Mesendoderm (in vitro differentiated cells): Measurements from ENCODE around the gene MGAT4A.
"Not testable (repeated sequence)": the region's sequence is repeated elsewhere in the genome, so short reads cannot be mapped to it uniquely, and the experiment has no call there.

ENCODE experiments used
- DNase-seq: peaks from one replicate; pipeline ENCODE4 v3.0.0; 2013
- H2AK5ac ChIP-seq: 2 replicates; pipeline ENCODE4 v1.6.1; 2013; ENCODE audit warnings: low read length, inconsistent platforms
- H2BK120ac ChIP-seq: 2 replicates; pipeline ENCODE4 v1.6.1; 2013; ENCODE audit warnings: low read depth, mild to moderate bottlenecking, low read length, moderate library complexity, mixed read lengths
- H2BK15ac ChIP-seq: replicated peaks from 2 replicates; pipeline ENCODE4 v1.6.1; 2013; ENCODE audit warnings: low read depth, mild to moderate bottlenecking, moderate library complexity
- H2BK5ac ChIP-seq: 2 replicates; pipeline ENCODE4 v1.6.1; 2013; ENCODE audit warnings: low read length, inconsistent platforms
- H3K18ac ChIP-seq: 2 replicates; pipeline ENCODE4 v1.6.1; 2013; ENCODE audit warnings: mild to moderate bottlenecking, low read length, mixed read lengths
- H3K23ac ChIP-seq: one replicate; pipeline ENCODE4 v1.6.1; 2013; ENCODE audit warnings: low read length
- H3K27ac ChIP-seq: 2 replicates; pipeline ENCODE4 v1.5.1; 2013; ENCODE audit warnings: low read depth, mild to moderate bottlenecking, inconsistent platforms, low read length, moderate library complexity
- H3K27me3 ChIP-seq: 2 replicates; pipeline ENCODE4 v1.6.1; 2013; ENCODE audit warnings: low read length, control low read depth, mild to moderate bottlenecking, inconsistent platforms; ENCODE audit not compliant: insufficient read depth, poor library complexity
- H3K36me3 ChIP-seq: 2 replicates; pipeline ENCODE4 v1.6.1; 2013; ENCODE audit warnings: low read length, inconsistent platforms; ENCODE audit not compliant: control insufficient read depth, insufficient read depth
- H3K4ac ChIP-seq: one replicate; pipeline ENCODE4 v1.6.1; 2013; ENCODE audit warnings: low read depth, mild to moderate bottlenecking, low read length, moderate library complexity
- H3K4me1 ChIP-seq: 2 replicates; pipeline ENCODE4 v1.6.1; 2013; ENCODE audit warnings: low read depth, low read length, inconsistent platforms; ENCODE audit not compliant: control insufficient read depth
- H3K4me2 ChIP-seq: 2 replicates; pipeline ENCODE4 v1.6.1; 2013; ENCODE audit warnings: low read length
- H3K4me3 ChIP-seq: 2 replicates; pipeline ENCODE4 v1.5.1; 2013; ENCODE audit warnings: mild to moderate bottlenecking, low read length
- H3K56ac ChIP-seq: one replicate; pipeline ENCODE4 v1.6.1; 2013; ENCODE audit warnings: low read length
- H3K79me1 ChIP-seq: 2 replicates; pipeline ENCODE4 v1.6.1; 2013; ENCODE audit warnings: low read length, inconsistent platforms
- H3K79me2 ChIP-seq: 2 replicates; pipeline ENCODE4 v1.6.1; 2013; ENCODE audit warnings: mild to moderate bottlenecking, low read length; ENCODE audit not compliant: control insufficient read depth, insufficient read depth
- H3K9ac ChIP-seq: 2 replicates; pipeline ENCODE4 v1.6.1; 2013; ENCODE audit warnings: low read length, inconsistent platforms
- H4K5ac ChIP-seq: one replicate; pipeline ENCODE4 v1.6.1; 2013; ENCODE audit warnings: low read length
- H4K8ac ChIP-seq: one replicate; pipeline ENCODE4 v1.6.1; 2013; ENCODE audit warnings: low read depth, mild to moderate bottlenecking, control low read depth, low read length, moderate library complexity
- WGBS: extraction: QIAGEN DNeasy Blood & Tissue Kit; methylation state at CpG from one replicate; pipeline ENCODE4 v1.1.7; 2013; ENCODE audit warnings: low lambda C conversion rate, missing lambda C conversion rate; ENCODE audit not compliant: insufficient coverage; ENCODE audit errors: extremely low coverage; 5-methylcytosine and 5-hydroxymethylcytosine counted together

The MGAT4A gene

DNA sequence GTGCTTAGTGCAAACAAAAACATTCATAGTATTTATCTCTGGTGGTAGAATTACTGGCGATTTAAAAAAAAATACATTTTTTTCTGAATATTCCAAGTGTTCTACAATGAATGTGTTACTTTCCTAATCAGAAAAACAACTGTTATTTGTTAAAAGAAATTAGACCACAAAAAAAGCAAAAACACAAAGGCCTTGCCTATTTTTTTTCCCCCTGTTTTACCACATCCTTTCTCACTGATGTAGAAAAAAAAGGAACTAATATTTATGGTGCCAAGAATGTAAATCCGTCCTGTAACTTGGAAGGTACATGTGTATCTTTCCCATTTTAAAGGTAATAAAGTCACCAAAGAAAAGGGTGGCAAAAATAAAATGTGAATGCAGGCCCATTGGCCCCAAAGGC, 28.4 kb upstream of the MGAT4A start:
- H3K79me2 ChIP-seq: no peaks in the 10 kb centered on the region
- no peak overlapping the region for H3K4me2 ChIP-seq
- H3K4me1 ChIP-seq: no peaks in the 10 kb centered on the region
- no peak overlapping the region for H3K4ac ChIP-seq
- DNase-seq: no peak
- no peak overlapping the region for H3K4me3 ChIP-seq
- no peaks in the 10 kb centered on the region for H3K36me3 ChIP-seq
- H3K27me3 ChIP-seq: no peaks in the 10 kb centered on the region
- no peak overlapping the region for H2AK5ac ChIP-seq
- H3K18ac ChIP-seq: no peak overlapping the region
- H3K56ac ChIP-seq: no peak overlapping the region
- no peak overlapping the region for H3K9ac ChIP-seq
- H2BK15ac ChIP-seq: no peak overlapping the region
- H4K8ac ChIP-seq: no peak overlapping the region
- WGBS: no CpG with 5 or more reads among the region's 2 CpGs
- no peak overlapping the region for H2BK5ac ChIP-seq
- no peak overlapping the region for H2BK120ac ChIP-seq
- no peak overlapping the region for H4K5ac ChIP-seq
- no peak overlapping the region for H3K27ac ChIP-seq
- H3K23ac ChIP-seq: no peak overlapping the region
- H3K79me1 ChIP-seq: no peaks in the 10 kb centered on the region

DNA sequence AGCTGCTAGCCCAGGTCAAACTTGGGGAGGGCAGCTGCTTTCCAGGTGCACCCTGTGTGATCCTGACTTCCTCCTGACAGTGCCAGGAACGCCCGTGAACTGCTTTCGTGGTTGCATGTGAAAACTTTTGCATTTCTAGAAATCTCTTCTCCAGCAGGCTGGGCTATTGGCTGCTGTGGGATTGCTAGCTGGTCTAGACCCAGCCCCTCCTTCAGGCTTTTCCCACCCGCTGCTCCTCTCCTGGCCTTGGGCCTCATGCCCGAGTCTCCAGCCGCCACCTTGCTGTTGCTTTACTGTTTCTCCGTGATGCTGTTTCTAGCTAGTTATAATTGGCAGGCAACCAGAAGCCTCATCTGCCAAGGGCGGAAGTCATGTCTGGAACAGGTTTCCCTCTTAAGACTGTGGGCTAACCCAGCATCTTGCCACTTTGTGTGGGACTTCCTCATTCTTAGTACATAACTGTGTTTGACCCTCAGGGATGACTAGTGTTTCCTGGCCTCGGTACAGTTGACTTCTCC, 27.0 kb upstream of the MGAT4A start:
- Histone ChIP-seq H3K79me1 (no peaks in the 10 kb centered on the region), H2BK5ac (no peak overlapping the region), H3K9ac (no peak overlapping the region), H3K4me3 (no peak overlapping the region), H3K4me1 (no peaks in the 10 kb centered on the region), H3K4me2 (no peak overlapping the region), H2BK15ac (no peak overlapping the region), H4K8ac (no peak overlapping the region), H3K4ac (no peak overlapping the region), H3K56ac (no peak overlapping the region), H2BK120ac (no peak overlapping the region), H3K27ac (no peak overlapping the region), H2AK5ac (no peak overlapping the region), H3K23ac (no peak overlapping the region), H4K5ac (no peak overlapping the region), H3K18ac (no peak overlapping the region), H3K79me2 (no peaks in the 10 kb centered on the region), H3K27me3 (no peaks in the 10 kb centered on the region), H3K36me3 (no peaks in the 10 kb centered on the region)
- no peak for DNase-seq
- WGBS: no CpG with 5 or more reads among the region's 9 CpGs

DNA sequence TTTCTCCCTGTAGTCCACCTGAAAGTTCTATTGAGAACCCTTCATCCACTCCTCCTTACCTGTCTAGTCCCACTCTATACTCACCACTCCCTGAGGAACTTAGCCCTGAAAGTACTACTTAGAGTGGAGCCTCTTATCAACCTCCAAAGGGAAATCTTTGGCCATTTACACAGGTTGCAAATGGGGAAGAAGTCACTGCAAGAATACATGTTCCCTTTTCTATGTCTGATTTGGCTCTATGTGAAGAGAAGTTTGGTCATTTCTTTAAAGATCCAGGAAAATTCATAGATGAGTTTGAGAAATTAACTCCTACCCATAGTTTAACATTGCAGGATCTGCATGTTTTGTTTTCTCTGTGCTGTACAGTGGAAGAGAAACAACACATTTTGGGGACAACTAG, 22.9 kb upstream of the MGAT4A start:
- no peak overlapping the region for H3K9ac ChIP-seq
- no peak overlapping the region for H3K27ac ChIP-seq
- no peak overlapping the region for H4K8ac ChIP-seq
- H2BK120ac ChIP-seq: no peak overlapping the region
- no peaks in the 10 kb centered on the region for H3K79me2 ChIP-seq
- no peak for DNase-seq
- no peak overlapping the region for H2BK15ac ChIP-seq
- no peak overlapping the region for H3K4me2 ChIP-seq
- H3K79me1 ChIP-seq: no peaks in the 10 kb centered on the region
- no peak overlapping the region for H4K5ac ChIP-seq
- no peak overlapping the region for H2AK5ac ChIP-seq
- H3K23ac ChIP-seq: no peak overlapping the region
- no peak overlapping the region for H3K56ac ChIP-seq
- no peak overlapping the region for H3K4me3 ChIP-seq
- no peak overlapping the region for H2BK5ac ChIP-seq
- no peaks in the 10 kb centered on the region for H3K36me3 ChIP-seq
- no peaks in the 10 kb centered on the region for H3K4me1 ChIP-seq
- no peak overlapping the region for H3K4ac ChIP-seq
- no peak overlapping the region for H3K18ac ChIP-seq
- H3K27me3 ChIP-seq: no peaks in the 10 kb centered on the region

DNA sequence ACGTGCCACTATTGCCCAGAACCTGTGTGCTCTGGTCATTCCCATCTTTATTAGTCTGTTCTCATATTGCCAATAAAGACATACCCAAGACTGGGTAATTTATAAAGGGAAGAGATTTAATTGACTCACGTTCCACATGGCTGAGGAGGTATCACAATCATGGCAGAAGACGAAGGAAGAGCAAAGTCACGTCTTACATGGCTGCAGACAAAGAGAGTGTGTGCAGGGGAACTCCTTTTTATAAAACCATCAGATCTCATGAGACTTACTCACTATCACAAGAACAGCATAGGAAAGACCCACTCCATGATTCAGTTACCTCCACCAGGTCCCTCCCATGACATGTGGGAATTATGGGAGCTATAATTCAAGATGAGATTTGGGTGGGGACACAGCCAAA, 21.8 kb upstream of the MGAT4A start:
- not testable (repeated sequence) for H3K4me1 ChIP-seq, H4K5ac ChIP-seq, H4K8ac ChIP-seq, H3K27me3 ChIP-seq, H3K23ac ChIP-seq, H2BK120ac ChIP-seq, H3K56ac ChIP-seq, DNase-seq, H2BK15ac ChIP-seq, H2BK5ac ChIP-seq, H3K4me2 ChIP-seq, H3K18ac ChIP-seq, H3K79me1 ChIP-seq, H3K79me2 ChIP-seq, H3K4ac ChIP-seq, H3K36me3 ChIP-seq, H2AK5ac ChIP-seq, H3K9ac ChIP-seq, H3K4me3 ChIP-seq, H3K27ac ChIP-seq
- WGBS: no CpG with 5 or more reads among the region's 4 CpGs

DNA sequence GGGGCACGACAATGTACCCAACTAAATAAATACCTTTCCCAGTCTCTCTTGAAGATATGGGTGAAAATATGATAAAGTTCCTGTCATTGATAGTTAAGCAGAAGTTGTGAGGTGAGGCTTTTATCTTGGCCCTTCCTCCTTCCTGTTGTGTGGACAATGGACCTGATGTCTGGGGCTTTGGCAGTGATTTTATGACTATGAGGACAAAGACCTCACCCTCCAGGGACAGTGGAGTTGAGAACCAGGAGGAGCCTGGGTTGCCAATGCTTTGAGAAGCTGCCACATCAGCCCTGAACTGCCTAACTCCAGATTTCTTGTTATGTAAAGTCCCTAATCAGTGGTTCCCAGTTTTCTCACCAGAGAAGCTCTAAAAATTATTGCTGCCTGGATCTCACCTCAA, 20.8 kb upstream of the MGAT4A start:
- WGBS: no CpG with 5 or more reads among the region's 1 CpG
- DNase-seq: no peak
- H2BK120ac ChIP-seq: no peak overlapping the region
- H3K27me3 ChIP-seq: no peaks in the 10 kb centered on the region
- H3K79me2 ChIP-seq: no peaks in the 10 kb centered on the region
- H2BK5ac ChIP-seq: no peak overlapping the region
- H3K4me1 ChIP-seq: no peaks in the 10 kb centered on the region
- no peak overlapping the region for H3K4ac ChIP-seq
- no peak overlapping the region for H3K23ac ChIP-seq
- H2AK5ac ChIP-seq: no peak overlapping the region
- H4K5ac ChIP-seq: no peak overlapping the region
- no peak overlapping the region for H3K4me3 ChIP-seq
- H3K27ac ChIP-seq: no peak overlapping the region
- no peak overlapping the region for H4K8ac ChIP-seq
- H3K9ac ChIP-seq: no peak overlapping the region
- H3K18ac ChIP-seq: no peak overlapping the region
- no peak overlapping the region for H3K4me2 ChIP-seq
- no peak overlapping the region for H2BK15ac ChIP-seq
- no peak overlapping the region for H3K56ac ChIP-seq
- H3K79me1 ChIP-seq: no peaks in the 10 kb centered on the region
- H3K36me3 ChIP-seq: no peaks in the 10 kb centered on the region

DNA sequence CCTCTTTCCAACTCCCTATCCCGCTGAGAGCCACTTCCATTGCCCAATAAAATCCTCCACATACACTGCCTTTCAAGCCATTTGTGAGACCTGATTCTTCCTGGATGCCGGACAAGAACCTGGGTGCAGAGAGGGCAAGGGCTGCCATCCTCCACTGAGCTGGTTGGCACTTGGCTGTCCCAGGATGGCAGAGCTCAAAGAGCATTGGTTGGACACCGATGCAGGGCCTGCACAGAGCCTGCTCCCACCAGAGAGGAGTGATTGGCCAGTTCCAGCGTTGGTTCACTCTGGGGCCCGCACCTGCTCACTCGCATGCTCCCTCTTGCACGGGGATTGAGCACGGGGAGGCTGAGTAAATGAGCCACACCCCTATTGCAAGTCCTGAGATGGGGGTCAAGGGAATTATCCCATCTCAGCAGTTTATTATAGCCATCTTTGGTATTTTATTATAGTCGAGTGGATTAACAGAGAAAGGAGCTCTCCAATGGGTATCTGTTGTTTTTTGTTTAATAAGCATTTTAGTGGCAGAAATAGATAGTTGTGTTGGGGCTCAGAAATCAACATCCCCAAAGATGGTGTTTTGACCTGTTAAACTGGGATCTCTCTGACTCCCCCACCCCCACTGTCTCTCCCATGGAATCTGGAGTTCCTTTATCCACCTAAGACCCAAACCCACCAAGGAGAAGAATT, 19.8 kb upstream of the MGAT4A start:
- H3K79me2 ChIP-seq: no peaks in the 10 kb centered on the region
- no peak overlapping the region for H2BK120ac ChIP-seq
- H3K18ac ChIP-seq: no peak overlapping the region
- H3K4me1 ChIP-seq: no peaks in the 10 kb centered on the region
- no peaks in the 10 kb centered on the region for H3K27me3 ChIP-seq
- no peak overlapping the region for H3K4ac ChIP-seq
- no peak overlapping the region for H4K5ac ChIP-seq
- no peak overlapping the region for H3K23ac ChIP-seq
- H2BK5ac ChIP-seq: no peak overlapping the region
- H2BK15ac ChIP-seq: no peak overlapping the region
- H3K9ac ChIP-seq: no peak overlapping the region
- H3K56ac ChIP-seq: no peak overlapping the region
- no CpG with 5 or more reads among the region's 9 CpGs for WGBS
- H3K36me3 ChIP-seq: no peaks in the 10 kb centered on the region
- H3K4me2 ChIP-seq: no peak overlapping the region
- no peak overlapping the region for H3K4me3 ChIP-seq
- no peak for DNase-seq
- H4K8ac ChIP-seq: no peak overlapping the region
- no peaks in the 10 kb centered on the region for H3K79me1 ChIP-seq
- H2AK5ac ChIP-seq: no peak overlapping the region
- no peak overlapping the region for H3K27ac ChIP-seq
